Fibroblast of pulmonary artery (primary cell): ENCODE results near the gene SLC35F1.

Experiments
- DNase-seq: peaks from one replicate; pipeline ENCODE4 v3.0.0-alpha.2; 2010; ENCODE audit warnings: low read depth
- H3K4me3 ChIP-seq: replicated peaks from 2 replicates; pipeline ENCODE4 v1.5.1; 2011; ENCODE audit warnings: low read depth, mild to moderate bottlenecking, control low read depth, low read length, moderate library complexity
- TF ChIP-seq, protein P1 (sequence below): IDR thresholded peaks from 2 replicates; pipeline ENCODE4 v1.5.1; 2011; ENCODE audit warnings: mild to moderate bottlenecking, control low read depth, low read length, inconsistent platforms; ENCODE audit errors: missing control alignments

The SLC35F1 gene

DNA sequence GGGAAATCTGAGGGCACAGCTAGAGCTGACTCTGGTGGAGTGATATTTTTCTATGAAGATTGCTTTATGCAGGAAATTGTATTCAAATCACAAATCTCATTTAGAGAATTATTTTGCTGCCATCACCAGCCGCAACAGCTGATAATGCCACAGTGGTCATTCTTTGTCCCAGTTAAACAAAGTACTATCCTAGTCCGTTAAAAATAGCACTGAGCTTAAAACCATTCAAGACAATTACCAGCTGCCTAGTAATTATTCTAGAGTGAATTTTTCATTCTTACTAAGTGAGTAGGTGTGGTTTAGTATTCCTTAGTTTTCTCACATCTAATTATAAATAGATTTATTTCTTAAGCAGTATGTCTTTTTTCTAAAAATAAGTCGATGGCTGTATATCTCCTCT, 190.5 kb downstream of the SLC35F1 start:
- TF ChIP-seq, protein P1, sequence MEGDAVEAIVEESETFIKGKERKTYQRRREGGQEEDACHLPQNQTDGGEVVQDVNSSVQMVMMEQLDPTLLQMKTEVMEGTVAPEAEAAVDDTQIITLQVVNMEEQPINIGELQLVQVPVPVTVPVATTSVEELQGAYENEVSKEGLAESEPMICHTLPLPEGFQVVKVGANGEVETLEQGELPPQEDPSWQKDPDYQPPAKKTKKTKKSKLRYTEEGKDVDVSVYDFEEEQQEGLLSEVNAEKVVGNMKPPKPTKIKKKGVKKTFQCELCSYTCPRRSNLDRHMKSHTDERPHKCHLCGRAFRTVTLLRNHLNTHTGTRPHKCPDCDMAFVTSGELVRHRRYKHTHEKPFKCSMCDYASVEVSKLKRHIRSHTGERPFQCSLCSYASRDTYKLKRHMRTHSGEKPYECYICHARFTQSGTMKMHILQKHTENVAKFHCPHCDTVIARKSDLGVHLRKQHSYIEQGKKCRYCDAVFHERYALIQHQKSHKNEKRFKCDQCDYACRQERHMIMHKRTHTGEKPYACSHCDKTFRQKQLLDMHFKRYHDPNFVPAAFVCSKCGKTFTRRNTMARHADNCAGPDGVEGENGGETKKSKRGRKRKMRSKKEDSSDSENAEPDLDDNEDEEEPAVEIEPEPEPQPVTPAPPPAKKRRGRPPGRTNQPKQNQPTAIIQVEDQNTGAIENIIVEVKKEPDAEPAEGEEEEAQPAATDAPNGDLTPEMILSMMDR: no peak
- DNase-seq: no peak
- H3K4me3 ChIP-seq: no peak overlapping the region

DNA sequence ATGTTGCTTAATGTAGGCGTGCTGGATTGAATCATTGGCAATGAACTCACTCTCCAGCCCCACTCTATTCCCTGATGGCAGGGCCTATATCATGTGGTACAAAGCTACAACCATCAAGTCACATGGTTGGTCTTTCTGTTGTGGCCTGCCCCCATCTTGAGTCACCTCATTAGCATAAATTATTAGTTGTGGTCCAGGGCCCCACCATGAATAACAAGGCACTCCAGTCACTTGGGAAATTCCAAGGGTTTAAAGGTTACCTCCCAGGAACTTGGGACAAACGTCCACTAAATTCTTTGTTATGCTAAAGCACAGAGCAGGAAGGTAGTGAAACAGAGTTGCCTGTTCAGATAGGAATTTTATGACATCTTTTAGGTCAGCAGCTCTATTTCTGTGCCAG, 193.7 kb downstream of the SLC35F1 start:
- no peak overlapping the region for H3K4me3 ChIP-seq
- TF ChIP-seq, protein P1: no peak
- DNase-seq: no peak

DNA sequence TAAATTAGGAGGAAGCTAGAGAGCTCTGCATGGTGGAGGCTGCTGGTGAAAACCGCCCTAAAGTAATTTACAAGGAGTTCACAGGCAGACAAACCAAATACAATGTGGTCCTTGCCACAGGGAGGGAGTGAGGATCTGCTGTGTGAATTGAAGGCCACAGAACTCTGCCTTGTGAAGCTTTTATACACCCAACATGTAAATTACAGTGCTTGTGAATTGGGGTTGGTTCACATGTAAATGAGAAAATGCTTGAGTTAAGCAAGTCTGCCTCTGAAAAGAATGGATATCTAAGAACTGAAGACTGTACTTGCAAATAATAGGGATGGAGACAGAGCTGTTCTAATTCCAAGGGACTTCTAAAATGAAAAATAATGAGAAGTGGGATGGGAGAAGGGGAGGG, 194.2 kb downstream of the SLC35F1 start:
- no peak for DNase-seq
- TF ChIP-seq, protein P1: no peak
- no peak overlapping the region for H3K4me3 ChIP-seq

DNA sequence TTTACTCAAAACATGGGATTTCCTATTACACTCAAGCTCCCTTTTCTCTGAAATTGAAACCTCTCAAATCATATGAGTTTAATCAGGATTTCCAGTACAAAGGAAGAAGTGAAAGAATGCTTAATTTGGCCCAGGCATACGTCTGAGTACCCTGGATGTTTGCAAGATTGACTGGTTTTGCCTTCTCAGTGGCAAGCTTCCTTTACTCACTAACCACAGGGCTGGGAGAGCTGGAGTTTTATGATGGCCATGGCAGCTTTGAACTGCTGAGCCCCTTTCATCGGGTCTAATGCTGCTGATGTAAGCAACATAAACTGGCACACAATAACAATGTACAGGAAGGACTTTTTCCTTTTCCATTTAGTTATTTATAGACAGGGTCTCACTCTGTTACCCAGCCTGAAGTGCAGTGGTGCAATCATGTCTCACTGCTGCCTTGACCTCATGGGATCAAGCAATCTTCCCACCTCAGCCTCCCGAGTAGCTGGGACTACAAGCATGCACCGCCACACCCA, 194.8 kb downstream of the SLC35F1 start:
- H3K4me3 ChIP-seq: no peak overlapping the region
- TF ChIP-seq, protein P1: no peak
- no peak for DNase-seq

DNA sequence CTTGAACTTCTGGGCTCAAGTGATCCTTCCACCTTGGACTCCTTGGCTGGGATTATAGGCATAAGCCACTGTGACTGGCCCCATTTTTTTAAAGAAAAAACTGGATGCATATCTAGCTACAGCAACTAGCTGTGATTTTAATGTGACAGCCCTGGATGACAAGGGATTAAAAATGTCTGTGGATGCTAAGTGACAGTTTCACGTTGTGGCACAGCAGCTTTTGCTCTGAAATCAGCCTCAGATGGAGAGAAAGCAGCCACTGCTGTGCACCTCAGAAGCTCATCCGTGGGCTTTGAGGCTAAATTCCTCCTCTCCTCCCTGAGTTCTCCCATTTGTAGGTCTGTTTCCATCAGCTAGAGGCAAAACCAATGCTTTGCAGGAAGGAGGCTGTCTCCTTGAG, 195.3 kb downstream of the SLC35F1 start:
- no peak for DNase-seq
- TF ChIP-seq, protein P1: no peak
- H3K4me3 ChIP-seq: no peak overlapping the region

DNA sequence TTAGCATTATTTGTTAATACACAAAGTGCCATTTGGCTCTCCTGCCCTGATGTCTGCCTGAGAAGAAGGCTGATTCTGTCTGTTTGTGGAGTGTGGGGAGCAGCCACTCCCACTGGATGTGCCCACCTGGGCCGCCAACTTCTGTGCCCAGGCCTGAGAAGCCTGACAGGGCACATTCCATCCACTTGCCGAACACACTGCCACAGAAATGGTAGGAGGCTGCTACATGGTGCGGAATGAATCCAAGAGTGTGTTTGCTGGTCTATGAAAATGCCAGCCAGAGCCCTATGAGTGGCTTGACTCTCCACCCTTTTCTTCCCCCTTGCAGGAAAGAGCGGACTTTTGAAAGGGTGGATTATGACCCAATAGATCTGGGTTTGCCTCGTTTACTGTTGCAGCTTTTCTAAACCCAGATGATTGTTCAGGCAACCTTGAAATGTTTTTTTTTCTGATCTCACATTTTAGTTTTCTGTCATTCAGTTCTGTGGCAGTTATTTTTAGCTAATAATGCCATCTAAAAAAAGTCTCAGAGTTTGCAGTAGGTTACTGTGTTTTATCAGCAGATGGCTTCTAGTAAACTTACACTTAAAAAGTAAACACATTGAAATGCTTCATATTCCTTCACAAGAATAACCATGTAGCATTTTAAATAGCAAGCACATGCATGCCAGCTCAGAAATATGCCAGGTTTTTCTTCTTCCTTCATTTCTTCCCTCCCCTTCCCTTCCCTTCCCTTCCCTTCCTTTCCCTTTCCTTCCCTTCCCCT, 196.5 kb downstream of the SLC35F1 start:
- no peak for DNase-seq
- TF ChIP-seq, protein P1: no peak
- H3K4me3 ChIP-seq: no peak overlapping the region
